Mucosa of descending colon (tissue), 3 donors: ENCODE results near the gene COL13A1. TPM values are rescaled to one million over a fixed set of nuclear protein-coding genes. Genes with fewer than 3 reads are reported as not detected.

Experiments used
- ATAC-seq: fragments of 200-7000 bp; cut with Tn5 transposase; one replicate; pipeline ENCODE4 v1.9.1; 2020; ENCODE audit warnings: mild to moderate bottlenecking, moderate library complexity
- DNase-seq, 3 donors: peaks; one replicate each; pipeline ENCODE4 v3.0.0-alpha.2; 2020
- H3K36me3 ChIP-seq: fragments of 200-600 bp; one replicate; pipeline ENCODE4 v1.8.0; 2021; ENCODE audit warnings: low read depth, mild to moderate bottlenecking
- H3K4me1 ChIP-seq: fragments of 200-600 bp; one replicate; pipeline ENCODE4 v1.8.0; 2021; ENCODE audit warnings: low read depth, mild to moderate bottlenecking
- H3K4me3 ChIP-seq: fragments of 200-600 bp; one replicate; pipeline ENCODE4 v1.8.0; 2021; ENCODE audit warnings: mild to moderate bottlenecking
- H3K9me3 ChIP-seq: fragments of 200-600 bp; one replicate; pipeline ENCODE4 v1.8.0; 2021; ENCODE audit warnings: mild to moderate bottlenecking
- CTCF ChIP-seq: fragments of 200-600 bp; IDR thresholded peaks from one replicate; pipeline ENCODE4 v1.8.0; 2022; ENCODE audit warnings: antibody characterized with exemption, mild to moderate bottlenecking
- intact Hi-C, 2 donors: fragments of 100-400 bp; cut with DNase I in 1 of 2; cut with micrococcal nuclease in 1 of 2; formaldehyde crosslinking; loops; one replicate each; pipeline versions ENCODE4 v1.11.0 to v1.11.1; 2022; cut with DNase I, micrococcal nuclease
- total RNA-seq, 3 donors: library from RNA; stranded (reverse); fragmentation: NEBNext Ultra II Directional in 2 of 3; extraction: Animal tissue kit (Norgen Biotek cat#: 25700) in 2 of 3; gene quantifications; one replicate each; pipeline versions ENCODE4 v1.2.1 to v1.2.4, GENCODE V29; 2021 to 2023
- donor health status: DM: no; HTN: no; CAD: no; lungs with moderate emphysema.
- donor health status: DM: no; HTN: no; CAD: no.
- donor health status: DM: no; HTN: yes; CAD: no.

Gene COL13A1
- total RNA-seq, 3 donors from 2014 or later, result 1.0 to 2.3 (median 1.0) TPM

- intact Hi-C loops, result no loop called here
- H3K4me1 ChIP-seq, result no peaks in the 10 kb centered on the region
- no peak overlapping the region for H3K4me3 ChIP-seq
- no peak for TF ChIP-seq CTCF
- H3K9me3 ChIP-seq, result no peaks in the 10 kb centered on the region
- no peak for ATAC-seq
- no peaks in the 10 kb centered on the region for H3K36me3 ChIP-seq
- no peak for DNase-seq
These were observed 133.1 kb downstream of the COL13A1 start for GRCh38 chr10:69934768-69935167.

- no peak for DNase-seq
- no peak for ATAC-seq
- Histone ChIP-seq H3K36me3 (no peaks in the 10 kb centered on the region), H3K9me3 (peaks cover 3% of the 10 kb centered on the region), H3K4me1 (no peaks in the 10 kb centered on the region), H3K4me3 (no peak overlapping the region)
- intact Hi-C loops, result no loop called here
- no peak for TF ChIP-seq CTCF
These were observed 134.4 kb downstream of the COL13A1 start for GRCh38 chr10:69936091-69936490.

GRCh38 chr10:69938541-69938991 is 136.9 kb downstream of the COL13A1 start:
- Histone ChIP-seq H3K4me3 (no peak overlapping the region), H3K36me3 (no peaks in the 10 kb centered on the region), H3K4me1 (no peaks in the 10 kb centered on the region), H3K9me3 (peaks cover 3% of the 10 kb centered on the region)
- TF ChIP-seq CTCF, result no peak
- no peak for DNase-seq
- intact Hi-C loops, result no loop called here
- ATAC-seq, result no peak

- Histone ChIP-seq H3K36me3 (no peaks in the 10 kb centered on the region), H3K4me1 (no peaks in the 10 kb centered on the region), H3K9me3 (peaks cover 3% of the 10 kb centered on the region), H3K4me3 (no peak overlapping the region)
- no peak for TF ChIP-seq CTCF
- ATAC-seq (no peak), DNase-seq (no peak)
- intact Hi-C loops, result no loop called here
These were observed 137.4 kb downstream of the COL13A1 start for GRCh38 chr10:69939061-69939460.

- intact Hi-C loops, result no loop called here
- DNase-seq (no peak), ATAC-seq (no peak)
- no peak for TF ChIP-seq CTCF
- H3K36me3 ChIP-seq, result no peaks in the 10 kb centered on the region
- H3K4me1 ChIP-seq, result no peaks in the 10 kb centered on the region
- H3K4me3 ChIP-seq, result no peak overlapping the region
- H3K9me3 ChIP-seq, result peaks cover 3% of the 10 kb centered on the region
These were observed 137.8 kb downstream of the COL13A1 start for GRCh38 chr10:69939481-69939880.

GRCh38 chr10:69941730-69942129 is 140.0 kb downstream of the COL13A1 start:
- Histone ChIP-seq H3K4me3 (no peak overlapping the region), H3K36me3 (no peaks in the 10 kb centered on the region), H3K4me1 (no peaks in the 10 kb centered on the region), H3K9me3 (peaks cover 3% of the 10 kb centered on the region)
- intact Hi-C loops, result no loop called here
- DNase-seq, result no peak
- no peak for TF ChIP-seq CTCF
- ATAC-seq, result no peak
